RWPE1 (cell line): Measurements from ENCODE around the gene BARX1.
A peak's percentile ranks its signal among the peaks of the same experiment; 100 is the strongest.

ENCODE experiments used
- CTCF ChIA-PET: fragments of 350-600 bp; sonication (Branson Sonifier 250); formaldehyde crosslinking; extraction: SDS; loops from one replicate; lab custom pipeline; 2021; lab: Yijun Ruan, JAX
- POLR2A ChIA-PET: fragments of 400-600 bp; formaldehyde crosslinking; extraction: SDS; loops from one replicate; lab custom pipeline; 2020; ENCODE audit warnings: antibody characterized with exemption; ENCODE audit not compliant: low non-redundant PET; lab: Yijun Ruan, JAX
- DNase-seq: peaks from one replicate; pipeline ENCODE4 v3.0.0; 2012; ENCODE audit warnings: low spot score
- H3K27ac ChIP-seq: fragments of 450-650 bp; 2 replicates; pipeline ENCODE4 v1.5.1; 2017
- CTCF ChIP-seq: fragments of 450-650 bp; conservative IDR thresholded peaks from 2 replicates; pipeline ENCODE4 v1.5.1; 2017; ENCODE audit warnings: low read depth, mild to moderate bottlenecking

Gene BARX1

GRCh38 chr9:93962561-93963440 lies 7.6 kb upstream of the BARX1 start:
- peak; percentile 93 for DNase-seq
- POLR2A ChIA-PET, result no interaction called here
- CTCF ChIA-PET, result interaction anchor here (0.6 to 4.5 kb wide), 14 partner anchors 10 to 284 kb away, joined by 3 to 49 read pairs (median 4); no protein-coding TSS in a partner anchor
- no peak overlapping the region for H3K27ac ChIP-seq
- TF ChIP-seq CTCF, result peak; percentile 97

- H3K27ac ChIP-seq, result no peak overlapping the region
- POLR2A ChIA-PET, result no interaction called here
- CTCF ChIA-PET, result interaction anchor here (0.6 to 4.5 kb wide), 9 partner anchors 9 to 283 kb away, joined by 3 to 49 read pairs (median 4); no protein-coding TSS in a partner anchor
- DNase-seq, result no peak
- TF ChIP-seq CTCF, result no peak
Observed at GRCh38 chr9:93962017-93962416, 6.9 kb upstream of the BARX1 start.

- no peak for DNase-seq
- CTCF ChIA-PET, result interaction anchor here (0.7 to 4.5 kb wide), 3 partner anchors 16 to 975 kb away, joined by 3 to 49 read pairs (median 6); no protein-coding TSS in a partner anchor
- POLR2A ChIA-PET, result interaction anchor here (0.5 kb wide), 2 partner anchors 45 to 136 kb away, joined by 4 to 10 read pairs; no protein-coding TSS in a partner anchor
- H3K27ac ChIP-seq, result no peak overlapping the region
- no peak for TF ChIP-seq CTCF
Observed at GRCh38 chr9:93960971-93961841, 6.1 kb upstream of the BARX1 start.

GRCh38 chr9:93960221-93960970 lies 5.2 kb upstream of the BARX1 start:
- ChIA-PET POLR2A (interaction anchor here (0.5 kb wide), 1 partner anchor 44 kb away, joined by 4 read pairs; no protein-coding TSS in a partner anchor), CTCF (interaction anchor here (0.6 to 4.5 kb wide), 4 partner anchors 25 to 974 kb away, joined by 3 to 49 read pairs (median 3); no protein-coding TSS in a partner anchor)
- TF ChIP-seq CTCF, result no peak
- no peak overlapping the region for H3K27ac ChIP-seq
- no peak for DNase-seq

- ChIA-PET CTCF (interaction anchor here (0.6 to 0.7 kb wide), 2 partner anchors 25 to 275 kb away, joined by 3 read pairs; no protein-coding TSS in a partner anchor), POLR2A (no interaction called here)
- no peak overlapping the region for H3K27ac ChIP-seq
- TF ChIP-seq CTCF, result no peak
- no peak for DNase-seq
Observed at GRCh38 chr9:93959739-93960154, 4.6 kb upstream of the BARX1 start.
